GM19238 (cell line): ENCODE measurements around the gene TECTA.
A peak's percentile ranks its signal among the peaks of the same experiment; 100 is the strongest.
"Not testable (repeated sequence)": the region's sequence is repeated elsewhere in the genome, so short reads cannot be mapped to it uniquely, and the experiment has no call there.

Source experiments
- DNase-seq: peaks from one replicate; pipeline ENCODE4 v3.0.0; 2011; ENCODE audit warnings: low spot score; ENCODE audit not compliant: insufficient read length

TECTA gene

DNA sequence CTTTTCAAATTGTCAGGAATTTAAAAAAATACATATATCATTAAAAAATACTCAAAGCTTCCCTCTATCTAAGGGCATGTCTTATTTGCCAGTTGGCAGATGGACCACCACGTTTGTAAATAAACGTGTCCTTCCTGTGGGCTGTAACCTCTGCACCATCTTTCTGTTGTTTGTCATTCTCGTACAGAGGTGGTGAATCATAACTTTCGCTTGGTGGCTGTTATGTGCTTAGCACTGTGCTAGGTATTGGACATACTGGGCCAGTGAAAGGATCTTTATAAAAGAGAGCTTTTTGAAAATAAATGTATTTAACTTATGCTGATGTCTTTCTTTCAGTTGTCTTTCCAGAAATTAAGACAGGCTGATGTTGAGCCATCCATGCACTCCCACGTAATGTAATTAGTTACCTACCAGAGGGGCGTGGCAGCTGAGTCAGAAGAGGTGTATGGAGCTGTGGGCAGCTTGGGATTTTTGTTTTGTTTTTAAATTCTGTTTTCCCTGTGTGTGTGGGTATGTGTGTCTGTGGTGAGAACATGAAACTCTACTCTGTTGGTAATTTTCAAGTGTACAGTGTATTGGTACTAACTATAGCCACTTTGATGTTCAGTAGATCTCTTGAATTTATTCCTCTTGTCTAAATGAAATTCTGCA is 62.7 kb downstream of the TECTA start:
- DNase-seq: no peak

DNA sequence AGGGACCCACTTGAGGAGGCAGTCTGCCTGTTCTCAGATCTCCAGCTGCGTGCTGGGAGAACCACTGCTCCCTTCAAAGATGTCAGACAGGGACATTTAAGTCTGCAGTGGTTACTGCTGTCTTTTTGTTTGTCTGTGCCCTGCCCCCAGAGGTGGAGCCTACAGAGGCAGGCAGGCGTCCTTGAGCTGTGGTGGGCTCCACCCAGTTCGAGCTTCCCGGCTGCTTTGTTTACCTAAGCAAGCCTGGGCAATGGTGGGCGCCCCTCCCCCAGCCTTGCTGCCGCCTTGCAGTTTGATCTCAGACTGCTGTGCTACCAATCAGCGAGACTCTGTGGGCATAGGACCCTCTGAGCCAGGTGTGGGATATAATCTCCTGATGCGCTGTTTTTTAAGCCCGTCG is 76.6 kb downstream of the TECTA start:
- DNase-seq: not testable (repeated sequence)

DNA sequence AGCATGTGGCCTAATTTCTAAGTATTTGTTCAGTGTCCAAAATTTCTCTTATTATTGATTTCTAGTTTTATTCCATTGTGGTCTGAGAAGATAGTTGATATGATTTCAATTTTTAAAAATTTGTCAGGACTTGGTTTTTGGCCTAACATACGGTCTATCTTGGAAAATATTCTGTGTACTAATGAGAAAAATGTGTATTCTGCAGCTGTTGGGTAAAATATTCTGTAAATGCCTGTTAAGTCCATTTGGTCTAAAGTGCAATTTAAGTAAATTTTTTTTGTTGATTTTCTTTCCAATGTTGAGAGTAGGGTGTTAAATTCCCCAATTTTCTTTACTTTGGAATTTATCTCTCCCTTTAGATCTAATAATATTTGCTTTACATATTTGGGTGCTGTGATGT is 78.3 kb downstream of the TECTA start:
- DNase-seq: no peak

DNA sequence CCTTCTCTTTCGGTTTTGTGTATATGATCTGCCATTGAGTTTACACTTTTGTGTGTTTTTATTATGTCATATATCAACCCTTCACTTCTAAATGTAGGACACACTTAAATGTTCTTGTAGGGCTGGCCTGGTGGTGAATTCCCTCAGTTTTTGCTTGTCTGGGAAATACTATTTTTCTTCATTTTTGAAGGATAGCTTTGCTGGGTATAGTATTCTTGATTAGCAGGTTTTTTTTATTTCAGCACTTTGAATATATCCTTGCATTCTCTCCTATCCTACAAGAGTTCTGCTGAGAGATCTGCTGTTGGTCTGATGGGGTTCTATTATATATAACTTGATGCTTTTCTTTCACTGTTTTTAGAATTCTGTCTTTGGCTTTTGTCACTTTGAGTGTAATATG is 79.1 kb downstream of the TECTA start:
- no peak for DNase-seq

DNA sequence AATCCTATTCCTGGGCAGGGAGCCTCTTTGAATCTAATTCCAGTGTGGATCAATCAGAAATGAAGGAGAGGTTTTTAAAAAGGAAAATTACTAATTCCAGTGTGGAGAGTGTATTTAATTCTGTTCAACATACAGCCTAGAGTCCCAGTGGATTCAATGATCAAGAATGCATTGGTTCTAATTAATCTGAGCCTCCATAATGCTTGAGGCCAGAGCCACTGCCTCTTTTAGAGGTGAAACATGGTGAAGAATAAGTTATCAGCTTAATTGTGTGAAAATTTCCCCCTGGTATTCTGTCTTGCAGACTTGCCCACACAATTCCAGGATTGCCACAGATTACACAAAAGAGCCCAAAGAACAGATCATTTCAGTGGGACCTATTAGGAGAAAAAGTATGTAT is 87.7 kb downstream of the TECTA start:
- no peak for DNase-seq

DNA sequence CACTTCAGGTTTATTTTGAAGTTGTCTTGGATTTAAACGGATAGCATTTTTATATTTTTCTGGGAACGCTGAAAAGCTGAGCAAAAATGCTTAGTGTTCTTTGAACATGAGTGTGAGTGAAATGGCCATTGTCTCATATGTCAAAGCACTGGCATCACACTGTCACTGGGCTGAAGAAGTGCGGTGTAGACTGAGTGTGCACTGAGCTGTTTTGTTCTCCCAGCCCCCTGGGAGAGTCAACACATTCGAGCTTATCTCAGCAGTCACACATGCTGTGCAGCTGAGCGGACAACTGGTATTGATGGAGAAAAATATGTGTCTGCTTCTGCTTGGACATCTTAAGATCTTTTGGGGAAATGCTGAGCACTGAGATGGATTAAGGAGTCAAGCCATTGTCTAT is 90.8 kb downstream of the TECTA start:
- no peak for DNase-seq

DNA sequence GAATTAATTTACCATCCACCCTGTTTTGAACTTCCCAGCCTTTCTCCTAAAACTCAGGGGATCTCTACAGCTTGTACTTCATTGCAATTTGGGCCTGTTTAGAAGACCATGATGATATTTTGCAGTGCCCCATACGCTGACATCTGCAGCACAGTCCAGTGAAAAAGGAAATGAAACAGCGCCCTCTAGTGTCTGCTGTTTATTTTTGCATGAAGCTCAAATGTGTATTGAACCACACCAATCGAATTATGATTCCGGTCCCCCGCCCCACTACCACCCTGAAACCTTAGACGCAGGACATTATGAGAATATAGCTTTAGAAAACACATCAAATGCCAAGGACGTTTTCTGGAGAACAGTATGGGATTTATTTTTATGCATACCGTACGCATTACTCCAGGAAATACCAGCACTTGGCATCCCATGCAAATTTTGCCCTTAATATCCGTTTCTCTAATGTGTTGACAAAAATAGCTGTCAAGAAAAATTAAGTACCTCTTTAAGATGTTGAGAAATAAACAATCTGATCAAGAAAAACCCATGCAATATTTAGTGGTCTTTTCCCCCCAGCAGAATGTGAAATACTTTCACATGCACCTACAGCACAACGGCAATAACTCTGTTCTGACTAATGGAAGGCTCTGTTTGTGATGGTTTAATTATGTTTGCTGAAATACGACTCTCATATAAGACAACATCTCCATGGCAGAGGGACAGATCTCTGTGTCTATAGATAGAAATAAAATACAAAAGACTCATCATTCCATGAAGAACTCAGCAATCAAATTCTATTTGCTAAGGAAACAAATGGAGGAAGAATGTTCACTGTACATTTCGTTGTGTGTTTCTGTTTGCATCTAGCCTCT is 93.9 kb downstream of the TECTA start:
- DNase-seq: peak; percentile 37

DNA sequence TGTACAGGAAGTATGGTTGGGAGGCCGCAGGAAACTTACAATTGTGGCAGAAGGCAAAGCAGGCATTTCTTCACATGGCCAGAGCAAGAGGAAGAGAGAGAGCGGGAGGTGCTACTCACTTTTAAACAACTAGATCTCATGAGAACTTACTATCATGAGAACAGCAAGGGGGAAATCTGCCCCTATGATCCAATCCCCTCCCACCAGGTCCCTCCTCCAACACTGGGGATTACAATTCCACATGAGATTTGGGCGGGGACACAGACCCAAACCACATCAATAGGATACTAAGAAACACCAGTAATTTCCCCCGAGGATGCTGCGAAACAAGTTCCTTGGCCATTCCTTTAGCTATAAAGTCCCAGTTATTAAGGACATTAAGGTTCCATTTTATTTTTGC is 97.4 kb downstream of the TECTA start:
- DNase-seq: no peak

DNA sequence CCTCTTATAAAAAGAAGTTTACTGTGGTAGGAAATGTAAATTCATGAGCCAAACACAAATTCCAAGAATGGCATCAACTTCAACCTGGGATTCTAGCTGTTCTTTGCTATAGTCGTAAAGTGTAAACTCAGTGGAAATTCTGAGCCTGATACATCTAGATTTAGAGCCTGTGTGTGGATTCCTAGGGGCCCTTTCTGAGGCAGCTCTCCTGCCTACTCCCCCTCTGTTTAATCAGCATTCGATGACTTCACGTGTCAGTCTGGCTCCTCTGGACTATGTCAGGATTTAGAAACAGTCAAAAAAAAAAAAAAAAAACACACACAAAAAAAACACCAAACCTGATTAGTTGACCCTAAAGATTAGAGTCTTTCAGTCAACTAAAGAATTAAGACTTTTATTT is 98.5 kb downstream of the TECTA start:
- DNase-seq: no peak

DNA sequence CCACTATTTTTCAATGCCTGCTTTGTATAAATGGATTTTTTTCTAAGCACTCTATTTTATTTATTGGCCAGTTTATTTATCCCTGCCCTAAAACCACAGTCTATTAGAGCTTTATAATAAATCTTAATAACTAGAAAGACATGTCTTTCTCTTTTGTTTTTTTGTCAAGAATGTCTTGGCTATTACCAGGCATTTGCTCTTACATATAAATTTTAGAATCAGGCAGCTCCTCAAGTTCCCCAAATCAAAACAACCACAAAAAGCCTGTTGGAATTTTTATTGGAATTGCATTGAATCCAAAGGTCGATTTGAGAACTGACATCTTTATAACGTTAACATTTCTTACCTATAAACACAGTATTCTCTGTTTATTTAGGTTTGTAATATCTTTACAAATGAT is 105.8 kb downstream of the TECTA start:
- DNase-seq: no peak

DNA sequence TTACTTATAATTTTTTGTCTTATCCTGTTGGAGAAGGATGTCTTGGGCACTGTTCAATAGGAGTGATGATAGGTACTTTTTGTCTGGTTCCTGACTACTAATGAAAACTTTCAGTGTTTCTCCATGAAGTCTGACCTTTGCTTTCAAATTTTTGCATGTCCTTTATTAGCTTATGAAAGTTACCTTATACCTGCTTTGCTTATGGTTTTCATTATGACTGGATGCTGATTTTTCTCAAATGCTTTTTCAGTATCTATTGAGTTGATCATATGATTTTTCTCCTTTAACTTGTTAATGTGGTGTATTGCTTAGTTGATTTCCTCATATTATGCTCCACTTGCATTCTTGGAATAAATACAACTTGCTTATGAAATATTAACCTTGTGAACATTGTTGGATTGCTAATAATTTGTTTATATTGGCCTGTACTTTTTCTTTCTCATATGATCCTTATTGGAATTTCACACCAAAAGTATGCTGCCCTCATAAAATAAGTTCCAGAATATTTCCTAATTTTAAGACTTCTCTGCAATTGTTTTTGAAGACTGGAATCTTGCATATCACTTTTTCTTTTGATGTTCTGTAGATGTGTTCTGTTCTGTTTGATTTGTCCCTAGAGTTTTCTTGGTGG is 106.6 kb downstream of the TECTA start:
- DNase-seq: no peak

DNA sequence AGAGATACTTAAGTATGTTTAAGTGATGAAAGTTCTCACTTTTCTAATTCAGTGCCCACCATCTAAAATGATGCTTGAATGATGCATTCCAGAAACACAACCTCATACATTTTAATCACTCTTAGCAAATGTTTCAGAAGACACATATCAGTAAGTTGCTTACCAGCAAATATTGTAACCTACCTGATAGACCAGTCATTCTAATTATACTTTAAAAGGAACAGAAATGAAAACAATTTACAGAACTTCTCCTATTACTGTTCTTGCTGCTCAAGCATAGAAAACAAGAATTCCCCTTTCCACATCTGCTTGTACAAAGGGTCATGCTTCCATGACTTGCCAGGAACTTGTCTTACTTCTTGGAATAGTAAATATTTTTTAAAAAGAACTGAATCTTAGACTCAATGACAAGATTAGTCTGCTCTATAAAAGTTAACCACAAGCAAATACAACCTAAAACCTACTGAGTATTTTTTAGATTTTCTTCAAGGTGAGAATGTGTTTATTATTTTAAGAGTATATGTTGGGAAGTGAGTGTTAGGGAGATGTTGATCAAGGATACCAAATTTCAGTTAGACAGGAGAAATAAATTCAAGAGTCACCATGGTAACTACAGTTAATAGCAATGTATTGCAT is 109.5 kb downstream of the TECTA start:
- DNase-seq: no peak

DNA sequence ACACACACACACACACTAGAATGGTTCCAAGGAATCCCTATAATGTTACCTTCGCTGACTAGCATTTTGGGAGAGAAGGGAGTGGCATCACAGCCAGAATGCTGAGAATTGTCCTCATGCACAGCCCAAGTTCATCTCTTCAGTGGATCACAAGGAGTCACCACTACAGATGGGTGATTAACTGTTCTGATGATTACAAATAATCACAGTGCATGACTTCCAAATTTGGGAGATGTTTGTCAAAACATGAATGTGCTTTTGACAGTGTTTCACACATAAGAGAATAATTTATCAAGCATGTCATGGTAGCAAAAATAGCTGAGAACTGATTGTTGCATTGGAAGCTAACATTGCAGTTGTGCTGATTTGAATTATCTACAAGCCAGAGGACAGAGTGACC is 110.6 kb downstream of the TECTA start:
- DNase-seq: no peak

DNA sequence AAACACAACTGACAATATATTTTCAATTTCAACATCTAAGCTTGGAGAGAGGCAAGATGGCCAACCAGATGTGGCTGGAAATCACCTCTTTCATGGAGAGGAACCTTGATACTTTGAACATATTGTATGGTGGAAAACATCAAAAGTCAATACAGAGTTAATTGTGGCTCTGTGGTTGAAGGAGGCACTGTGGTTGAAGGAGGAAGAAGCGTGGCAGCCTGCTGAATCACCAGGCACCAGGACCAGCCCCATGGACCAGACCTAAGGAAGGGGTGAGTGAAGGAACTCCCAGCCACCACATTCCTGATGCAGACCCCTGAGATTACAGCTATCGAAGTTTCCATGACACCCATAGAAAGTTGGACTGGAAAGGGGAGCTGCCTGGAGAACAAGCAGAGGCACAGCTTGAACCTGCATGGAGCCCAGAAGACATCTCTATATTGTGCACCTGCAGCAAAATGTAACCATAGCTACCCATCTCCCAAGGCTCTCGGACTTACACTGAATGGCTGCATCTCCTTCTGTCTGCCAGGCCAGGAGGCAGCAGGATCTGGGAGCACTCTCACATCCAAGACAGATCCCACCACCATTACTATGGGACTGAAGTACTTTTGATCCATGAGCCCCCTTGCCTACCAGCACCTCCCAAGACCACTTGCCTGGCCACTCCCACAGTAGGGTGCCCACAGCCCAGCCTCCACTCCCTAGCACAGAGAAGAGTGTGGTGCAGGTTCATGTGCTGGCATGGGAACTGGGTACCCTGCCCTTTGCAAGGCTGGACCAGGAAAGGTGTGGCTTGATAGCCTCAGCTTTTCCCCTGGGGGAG is 111.7 kb downstream of the TECTA start:
- DNase-seq: no peak

DNA sequence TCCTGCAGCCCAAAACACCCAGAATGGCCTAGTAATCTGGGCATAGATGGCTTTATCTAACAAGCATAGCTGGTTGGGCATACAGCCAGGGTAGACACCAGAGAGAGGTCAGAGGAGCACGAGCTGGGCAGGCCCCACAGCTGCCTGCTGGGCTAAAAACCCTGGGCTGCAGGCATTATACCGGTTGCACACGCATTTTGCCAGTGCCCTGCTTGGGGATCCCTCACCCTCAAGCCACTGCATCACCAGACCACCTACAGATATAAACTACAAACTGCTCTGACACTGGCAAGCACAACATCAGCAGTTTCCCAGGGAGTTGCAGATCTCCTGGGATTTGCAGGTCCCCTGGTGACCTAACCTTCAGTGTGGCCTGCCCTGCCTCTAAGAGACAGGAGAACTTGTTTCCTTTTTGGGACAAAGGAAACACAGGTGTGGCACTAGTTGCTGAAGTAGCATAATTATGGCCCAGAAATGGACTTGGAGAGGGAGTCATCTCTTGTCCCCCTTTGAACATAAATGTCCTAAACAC is 112.4 kb downstream of the TECTA start:
- no peak for DNase-seq

DNA sequence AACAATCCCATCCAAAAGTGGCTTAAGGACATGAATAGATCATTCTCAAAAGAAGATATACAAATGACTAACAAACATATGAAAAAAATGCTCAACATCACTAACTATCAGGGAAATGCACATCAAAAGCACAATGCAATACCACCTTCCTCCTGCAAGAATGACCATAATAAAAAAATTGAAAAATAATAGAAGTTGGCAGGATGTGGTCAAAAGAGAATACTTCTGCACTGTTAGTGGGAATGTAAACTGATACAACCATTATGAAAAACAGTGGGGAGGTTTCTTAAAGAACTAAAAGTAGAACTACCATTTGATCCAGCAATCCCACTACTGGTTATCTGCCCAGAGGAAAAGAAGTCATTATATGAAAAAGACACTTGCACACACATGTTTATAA is 113.8 kb downstream of the TECTA start:
- DNase-seq: no peak

DNA sequence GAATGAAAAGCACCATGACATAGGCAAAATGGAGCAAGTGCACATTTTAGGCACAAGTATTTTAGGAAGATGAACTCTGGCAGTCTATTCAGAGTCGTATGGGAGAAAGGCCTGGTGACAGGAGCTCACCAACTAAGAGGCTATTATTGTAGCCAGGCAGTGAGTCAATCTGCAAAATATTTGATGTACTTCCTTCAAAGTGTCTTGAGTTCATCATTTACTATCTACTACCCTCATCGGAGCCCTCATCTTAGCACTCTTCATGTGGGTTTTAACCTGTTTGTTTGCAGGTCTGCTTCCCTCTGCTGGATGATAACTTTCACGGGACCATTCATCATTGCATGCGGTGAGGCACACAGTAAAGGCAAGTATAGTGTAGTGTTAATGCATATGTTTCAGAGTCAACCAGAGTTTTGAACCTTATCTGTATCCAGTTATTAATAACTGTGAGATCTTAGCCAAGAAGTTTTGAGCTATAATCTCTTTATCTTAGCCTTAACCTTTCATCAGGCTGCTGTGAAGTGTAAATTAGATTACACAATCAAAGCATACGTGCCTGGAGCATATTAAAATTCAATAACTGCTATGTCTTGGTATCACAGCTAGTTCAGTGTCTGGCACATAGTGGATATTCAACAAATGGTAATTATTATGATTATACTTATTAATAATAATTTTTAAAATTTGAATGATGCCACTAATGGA is 120.6 kb downstream of the TECTA start:
- DNase-seq: no peak

DNA sequence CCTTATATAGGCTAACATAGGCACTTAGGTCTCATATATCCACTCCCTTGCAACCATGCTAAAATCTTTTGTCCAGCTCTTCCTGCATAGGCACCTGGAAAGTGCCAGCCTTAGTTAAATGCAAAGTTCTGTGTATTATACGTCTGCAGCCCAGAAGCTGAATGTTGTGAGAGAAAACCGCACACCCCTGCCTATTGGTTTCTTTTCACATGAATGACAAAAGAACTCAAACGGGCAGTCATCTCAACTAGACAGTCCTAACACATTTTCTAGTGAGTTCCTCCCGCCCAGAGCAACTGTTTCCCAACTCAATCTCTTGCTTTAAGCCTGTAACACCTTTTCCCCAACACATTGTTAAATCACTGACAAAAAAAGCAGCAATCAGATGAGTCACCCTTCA is 122.1 kb downstream of the TECTA start:
- DNase-seq: no peak

DNA sequence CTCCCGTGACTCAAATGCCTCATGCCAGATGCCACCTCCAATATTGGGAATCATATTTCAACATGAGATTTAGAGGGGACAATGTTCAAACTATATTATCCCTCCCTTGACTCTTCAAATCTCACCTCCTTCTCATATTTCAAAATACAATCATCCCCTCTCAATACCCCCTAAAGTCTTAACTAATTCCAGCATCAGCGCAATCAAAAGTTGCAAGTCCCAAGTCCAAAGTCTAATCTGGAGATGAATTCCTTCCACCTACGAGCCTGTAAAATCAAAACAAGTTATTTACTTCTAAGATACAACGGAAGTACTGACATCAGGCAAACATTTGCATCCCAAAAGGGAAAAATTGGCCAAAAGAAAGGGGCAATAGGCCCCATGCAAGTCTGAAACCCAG is 124.3 kb downstream of the TECTA start:
- DNase-seq: no peak
